A673 (cell line): ENCODE results near the gene PDLIM1. TPM values are rescaled to one million over a fixed set of nuclear protein-coding genes. Genes with fewer than 3 reads are reported as not detected.

Experiments used
- BruUV-seq: library from RNA; stranded (reverse); fragments of 400-500 nt; replicated peaks from 2 replicates; lab custom pipeline; 2021; lab: Mats Ljungman, UMichigan
- CTCF ChIA-PET: fragments of 300-600 bp; sonication (Branson Sonifier 250); formaldehyde crosslinking; loops from one replicate; lab custom pipeline; 2022; ENCODE audit warnings: antibody characterized with exemption; lab: Charles Lee
- POLR2A ChIA-PET: fragments of 300-600 bp; sonication (Branson Sonifier 250); formaldehyde crosslinking; loops from one replicate; lab custom pipeline; 2022; ENCODE audit warnings: antibody characterized with exemption; ENCODE audit not compliant: low non-redundant PET; lab: Charles Lee
- DNase-seq: peaks from one replicate; pipeline ENCODE4 v3.0.0-alpha.2; 2015; ENCODE audit warnings: low spot score
- H3K27ac ChIP-seq: fragments of 200-600 bp; sonication (generic); 2 replicates; pipeline ENCODE4 v1.5.1; 2016; ENCODE audit warnings: mixed run types, low read depth, mild to moderate bottlenecking, mixed read lengths, antibody characterized with exemption, low read length; ENCODE audit not compliant: poor library complexity, severe bottlenecking
- H3K27me3 ChIP-seq: fragments of 200-600 bp; sonication (generic); replicated peaks from 2 replicates; pipeline ENCODE4 v1.6.1; 2017; ENCODE audit warnings: mixed run types, low read depth, mild to moderate bottlenecking, mixed read lengths, antibody characterized with exemption, low read length; ENCODE audit not compliant: insufficient read depth, poor library complexity
- H3K36me3 ChIP-seq: fragments of 200-600 bp; sonication (generic); 2 replicates; pipeline ENCODE4 v1.6.1; 2016; ENCODE audit warnings: mixed run types, mild to moderate bottlenecking, mixed read lengths, antibody characterized with exemption, low read length; ENCODE audit not compliant: insufficient read depth, poor library complexity, severe bottlenecking
- H3K4me1 ChIP-seq: fragments of 200-600 bp; sonication (generic); 2 replicates; pipeline ENCODE4 v1.6.1; 2017; ENCODE audit warnings: mixed run types, mild to moderate bottlenecking, mixed read lengths, antibody characterized with exemption, low read length; ENCODE audit not compliant: insufficient read depth, poor library complexity, severe bottlenecking
- H3K4me3 ChIP-seq: fragments of 200-600 bp; sonication (generic); 2 replicates; pipeline ENCODE4 v1.5.1; 2016; ENCODE audit warnings: low read depth, mixed run types, mild to moderate bottlenecking, mixed read lengths, low read length; ENCODE audit not compliant: poor library complexity, severe bottlenecking
- H3K9me3 ChIP-seq: fragments of 200-600 bp; sonication (generic); 2 replicates; pipeline ENCODE4 v1.6.1; 2016; ENCODE audit warnings: mixed run types, low read depth, mild to moderate bottlenecking, mixed read lengths, antibody characterized with exemption, low read length; ENCODE audit not compliant: poor library complexity, severe bottlenecking
- EZH2 ChIP-seq: fragments of 200-600 bp; sonication (generic); IDR thresholded peaks from 2 replicates; pipeline ENCODE4 v1.6.1; 2017; ENCODE audit warnings: borderline replicate concordance, low read depth, mild to moderate bottlenecking, mixed read lengths, antibody characterized with exemption, low read length; ENCODE audit not compliant: poor library complexity, severe bottlenecking
- intact Hi-C: fragments of 100-400 bp; cut with micrococcal nuclease; formaldehyde crosslinking; loops from one replicate; pipeline ENCODE4 v1.10.0; 2022; ENCODE audit not compliant: unreplicated experiment
- total RNA-seq: library from RNA; stranded (reverse); gene quantifications from 2 replicates; pipeline ENCODE4 v1.2.3, GENCODE V29; 2021
- TF ChIP-seq, protein P1 (sequence below): fragments of 300-800, 200-600 bp; sonication (generic); conservative IDR thresholded peaks from 2 replicates; pipeline ENCODE4 v1.5.1; 2017; ENCODE audit warnings: low read depth, mild to moderate bottlenecking, antibody characterized with exemption, low read length, moderate library complexity, mixed read lengths

The PDLIM1 gene
- total RNA-seq, 1 experiment from 2014 or later: 0.32 TPM

DNA sequence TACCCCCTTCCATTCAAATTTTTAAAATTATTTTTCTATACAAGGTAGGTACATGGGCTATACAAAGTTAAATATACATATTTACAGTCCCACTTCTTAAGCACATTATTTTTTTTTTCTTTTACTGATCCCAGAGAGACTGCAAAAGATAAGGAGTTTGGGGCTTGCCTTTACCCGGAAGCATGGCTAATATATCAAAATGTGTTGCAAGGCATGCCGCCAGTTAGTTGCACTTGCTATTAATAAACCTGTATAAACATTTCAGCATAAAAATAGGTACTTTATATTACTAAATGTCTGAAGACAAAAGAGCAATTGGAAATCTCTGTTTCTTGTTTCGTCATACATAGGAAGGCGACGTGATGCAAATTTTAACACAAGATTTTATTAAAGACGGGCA lies 21.5 kb upstream of the PDLIM1 start:
- no peaks in the 10 kb centered on the region for H3K36me3 ChIP-seq
- no TSS peak for BruUV-seq
- ChIA-PET POLR2A (no interaction called here), CTCF (no interaction called here)
- H3K27me3 ChIP-seq: no peaks in the 10 kb centered on the region
- H3K9me3 ChIP-seq: no peaks in the 10 kb centered on the region
- no peak for TF ChIP-seq EZH2
- TF ChIP-seq, protein P1, sequence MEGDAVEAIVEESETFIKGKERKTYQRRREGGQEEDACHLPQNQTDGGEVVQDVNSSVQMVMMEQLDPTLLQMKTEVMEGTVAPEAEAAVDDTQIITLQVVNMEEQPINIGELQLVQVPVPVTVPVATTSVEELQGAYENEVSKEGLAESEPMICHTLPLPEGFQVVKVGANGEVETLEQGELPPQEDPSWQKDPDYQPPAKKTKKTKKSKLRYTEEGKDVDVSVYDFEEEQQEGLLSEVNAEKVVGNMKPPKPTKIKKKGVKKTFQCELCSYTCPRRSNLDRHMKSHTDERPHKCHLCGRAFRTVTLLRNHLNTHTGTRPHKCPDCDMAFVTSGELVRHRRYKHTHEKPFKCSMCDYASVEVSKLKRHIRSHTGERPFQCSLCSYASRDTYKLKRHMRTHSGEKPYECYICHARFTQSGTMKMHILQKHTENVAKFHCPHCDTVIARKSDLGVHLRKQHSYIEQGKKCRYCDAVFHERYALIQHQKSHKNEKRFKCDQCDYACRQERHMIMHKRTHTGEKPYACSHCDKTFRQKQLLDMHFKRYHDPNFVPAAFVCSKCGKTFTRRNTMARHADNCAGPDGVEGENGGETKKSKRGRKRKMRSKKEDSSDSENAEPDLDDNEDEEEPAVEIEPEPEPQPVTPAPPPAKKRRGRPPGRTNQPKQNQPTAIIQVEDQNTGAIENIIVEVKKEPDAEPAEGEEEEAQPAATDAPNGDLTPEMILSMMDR: no peak
- no peak overlapping the region for H3K4me3 ChIP-seq
- no peak for DNase-seq
- intact Hi-C loops: no loop called here
- H3K27ac ChIP-seq: no peak overlapping the region
- no peaks in the 10 kb centered on the region for H3K4me1 ChIP-seq

DNA sequence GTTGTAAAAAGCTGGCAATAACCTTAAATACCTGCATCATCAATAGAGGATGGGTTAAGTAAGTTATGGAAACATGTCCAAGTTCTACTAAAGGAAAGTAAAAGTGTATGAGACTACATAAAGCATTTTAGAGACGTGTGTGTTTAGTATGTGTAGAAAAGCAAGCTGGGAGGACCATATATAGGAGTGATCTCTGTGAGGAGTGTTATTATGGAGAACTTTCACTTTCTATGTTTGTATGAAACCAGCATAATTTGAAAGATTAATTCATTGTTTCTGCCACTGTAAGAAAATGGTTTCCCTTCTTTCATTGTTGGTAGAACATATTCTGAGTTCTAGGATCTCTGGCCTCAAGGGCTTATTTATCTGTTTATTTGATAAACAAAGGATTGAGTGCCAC lies 19.2 kb upstream of the PDLIM1 start:
- H3K4me3 ChIP-seq: no peak overlapping the region
- CTCF ChIA-PET: no interaction called here
- no peak for TF ChIP-seq EZH2
- TF ChIP-seq, protein P1: no peak
- no peaks in the 10 kb centered on the region for H3K4me1 ChIP-seq
- no peak for DNase-seq
- H3K27me3 ChIP-seq: no peaks in the 10 kb centered on the region
- no peaks in the 10 kb centered on the region for H3K36me3 ChIP-seq
- H3K27ac ChIP-seq: no peak overlapping the region
- no peaks in the 10 kb centered on the region for H3K9me3 ChIP-seq
- POLR2A ChIA-PET: no interaction called here
- intact Hi-C loops: no loop called here
- no TSS peak for BruUV-seq

DNA sequence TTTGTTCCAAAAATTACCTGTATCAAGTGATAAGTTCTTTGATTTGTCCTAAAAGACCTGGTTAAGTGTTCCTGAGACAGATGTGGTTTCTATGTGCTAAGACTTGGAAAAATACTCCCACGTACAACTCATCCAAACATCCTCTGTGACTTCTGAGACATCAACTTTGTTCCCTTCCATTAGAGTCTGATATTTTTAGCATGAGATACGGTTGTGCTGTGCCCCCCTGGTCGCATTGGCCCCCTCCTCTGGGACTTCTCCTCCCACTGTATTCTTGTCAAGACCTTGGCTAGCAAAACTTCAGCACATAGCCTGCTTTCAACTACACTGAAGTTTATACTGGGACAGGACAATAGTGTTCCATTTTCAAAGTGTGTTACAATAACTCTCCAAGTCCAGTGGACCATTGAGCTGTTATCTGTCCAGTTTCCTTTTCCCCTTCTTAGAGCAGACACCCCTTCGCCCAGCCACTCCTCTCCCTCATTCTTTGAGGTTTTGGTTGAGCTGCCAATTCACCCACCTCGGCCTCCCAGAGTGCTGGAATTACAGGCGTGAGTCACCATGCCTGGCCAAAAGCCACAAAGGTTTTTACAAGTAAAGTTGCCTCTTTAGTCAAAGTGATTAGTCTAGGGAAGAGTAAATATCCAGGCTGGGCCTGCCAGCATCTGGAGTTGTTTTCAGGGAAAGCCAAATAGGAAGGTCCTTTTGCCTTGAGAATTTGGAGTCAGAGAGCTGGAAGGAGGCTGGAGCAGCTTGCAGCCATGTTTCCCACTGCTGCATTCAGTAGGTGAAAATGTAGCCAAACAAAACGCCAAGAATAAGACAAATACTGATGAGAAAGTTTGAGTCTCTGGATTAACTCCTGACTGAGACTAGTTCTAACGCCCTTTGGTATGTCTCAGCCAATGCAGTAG lies 17.8 kb upstream of the PDLIM1 start:
- no peak overlapping the region for H3K27ac ChIP-seq
- no peak for TF ChIP-seq EZH2
- TF ChIP-seq, protein P1: no peak
- no peaks in the 10 kb centered on the region for H3K36me3 ChIP-seq
- H3K4me1 ChIP-seq: no peaks in the 10 kb centered on the region
- ChIA-PET POLR2A (no interaction called here), CTCF (no interaction called here)
- H3K27me3 ChIP-seq: no peaks in the 10 kb centered on the region
- no TSS peak for BruUV-seq
- DNase-seq: peak; percentile 63
- no peaks in the 10 kb centered on the region for H3K9me3 ChIP-seq
- H3K4me3 ChIP-seq: no peak overlapping the region
- intact Hi-C loops: no loop called here
